K562 (cell line): ENCODE data around the gene SDK1.

ENCODE experiments used
- EP400 ChIP-seq: fragments of 450-650 bp; IDR thresholded peaks from 2 replicates; pipeline ENCODE4 v1.6.1; 2017; ENCODE audit warnings: antibody characterized with exemption, mild to moderate bottlenecking, moderate library complexity
- MTA2 ChIP-seq: fragments of 450-650 bp; IDR thresholded peaks from 2 replicates; pipeline ENCODE4 v1.6.1; 2016; ENCODE audit warnings: low read depth
- POLR2AphosphoS5 ChIP-seq: IDR thresholded peaks from 2 replicates; pipeline ENCODE4 v1.6.1; 2011; ENCODE audit warnings: mild to moderate bottlenecking, low read depth, low read length, moderate library complexity; ENCODE audit not compliant: control insufficient read depth, insufficient read depth
- RFX5 ChIP-seq: IDR thresholded peaks from 2 replicates; pipeline ENCODE4 v1.6.1; 2011; ENCODE audit warnings: low read depth, mild to moderate bottlenecking, improper control_type of control experiment, low read length
- SMAD3 ChIP-seq: fragments of 450-650 bp; formaldehyde crosslinking; conservative IDR thresholded peaks from 2 replicates; pipeline ENCODE4 v1.4.0; 2020; ENCODE audit warnings: mild to moderate bottlenecking
- XRCC5 ChIP-seq: fragments of 200-400 bp; formaldehyde crosslinking; IDR thresholded peaks from 2 replicates; pipeline ENCODE4 v1.6.1; 2017; ENCODE audit warnings: low read depth, mild to moderate bottlenecking, low read length
- ZNF217 ChIP-seq: sonication (generic); formaldehyde crosslinking; IDR thresholded peaks from 2 replicates; pipeline ENCODE4 v1.8.0; 2022; ENCODE audit warnings: mild to moderate bottlenecking, missing genetic modification reagents
- ZNF780A ChIP-seq: fragments of 250-450 bp; sonication (Bioruptor Pico); IDR thresholded peaks from 2 replicates; pipeline ENCODE4 v1.5.0; 2021; ENCODE audit warnings: mild to moderate bottlenecking

GRCh38 chr7:4215176-4215720 lies 914.2 kb downstream of the SDK1 start:
- TF ChIP-seq ZNF780A (CRISPR knock-in tag) (no peak), SMAD3 (CRISPR knock-in tag) (no peak), EP400 (no peak), RFX5 (no peak), POLR2AphosphoS5 (no peak), MTA2 (no peak), XRCC5 (no peak), ZNF217 (CRISPR knock-in tag) (no peak)
